ENCODE measurements around the gene TNIK. TPM values are rescaled to one million over a fixed set of nuclear protein-coding genes. Genes with fewer than 3 reads are reported as not detected.

Gene TNIK
- total RNA-seq, 1 donor from 2014 or later: 1.1 TPM

DNA sequence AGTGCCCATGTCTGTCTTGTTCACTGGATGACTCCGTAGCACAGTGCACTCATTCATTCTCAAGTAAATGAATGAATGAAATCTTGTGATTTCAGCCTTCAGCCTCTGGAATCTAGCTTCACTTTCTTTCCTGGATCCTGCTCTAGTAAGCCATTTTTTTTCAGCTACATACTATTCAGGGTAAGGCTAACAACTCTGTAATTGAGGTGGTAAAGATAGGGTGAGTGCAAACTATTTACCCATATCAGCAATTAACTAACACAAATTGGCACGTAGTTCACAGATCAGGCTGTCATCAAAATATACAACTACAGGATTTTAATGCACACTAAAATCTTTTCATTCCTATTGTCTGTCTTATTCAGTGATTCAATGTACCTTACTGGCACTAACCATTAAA is 238.6 kb downstream of the TNIK start:
- H3K4me3 ChIP-seq (ENCODE audit: low read depth, low read length): no peak overlapping the region
- no peaks in the 10 kb centered on the region for H3K36me3 ChIP-seq (ENCODE audit: control insufficient read depth, insufficient read depth, low read length)
- FAIRE-seq (no peak), DNase-seq (ENCODE audit: low read depth) (no peak)
- TF ChIP-seq, protein P1, sequence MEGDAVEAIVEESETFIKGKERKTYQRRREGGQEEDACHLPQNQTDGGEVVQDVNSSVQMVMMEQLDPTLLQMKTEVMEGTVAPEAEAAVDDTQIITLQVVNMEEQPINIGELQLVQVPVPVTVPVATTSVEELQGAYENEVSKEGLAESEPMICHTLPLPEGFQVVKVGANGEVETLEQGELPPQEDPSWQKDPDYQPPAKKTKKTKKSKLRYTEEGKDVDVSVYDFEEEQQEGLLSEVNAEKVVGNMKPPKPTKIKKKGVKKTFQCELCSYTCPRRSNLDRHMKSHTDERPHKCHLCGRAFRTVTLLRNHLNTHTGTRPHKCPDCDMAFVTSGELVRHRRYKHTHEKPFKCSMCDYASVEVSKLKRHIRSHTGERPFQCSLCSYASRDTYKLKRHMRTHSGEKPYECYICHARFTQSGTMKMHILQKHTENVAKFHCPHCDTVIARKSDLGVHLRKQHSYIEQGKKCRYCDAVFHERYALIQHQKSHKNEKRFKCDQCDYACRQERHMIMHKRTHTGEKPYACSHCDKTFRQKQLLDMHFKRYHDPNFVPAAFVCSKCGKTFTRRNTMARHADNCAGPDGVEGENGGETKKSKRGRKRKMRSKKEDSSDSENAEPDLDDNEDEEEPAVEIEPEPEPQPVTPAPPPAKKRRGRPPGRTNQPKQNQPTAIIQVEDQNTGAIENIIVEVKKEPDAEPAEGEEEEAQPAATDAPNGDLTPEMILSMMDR (IDR thresholded peaks at IDR 0.05; ENCODE audit: insufficient read depth, low read length, severe bottlenecking): no peak
- no peaks in the 10 kb centered on the region for H3K27me3 ChIP-seq (ENCODE audit: control insufficient read depth, insufficient read depth, low read length)

- FAIRE-seq (no peak), DNase-seq (ENCODE audit: low read depth) (no peak)
- TF ChIP-seq, protein P1 (IDR thresholded peaks at IDR 0.05; ENCODE audit: insufficient read depth, low read length, severe bottlenecking): no peak
- H3K4me3 ChIP-seq (ENCODE audit: low read depth, low read length): no peak overlapping the region
- H3K27me3 ChIP-seq (ENCODE audit: control insufficient read depth, insufficient read depth, low read length): no peaks in the 10 kb centered on the region
- H3K36me3 ChIP-seq (ENCODE audit: control insufficient read depth, insufficient read depth, low read length): no peaks in the 10 kb centered on the region
These were observed 239.1 kb downstream of the TNIK start for GRCh38 chr3:171221104-171221503.

GRCh38 chr3:171219258-171219657 is 240.9 kb downstream of the TNIK start:
- DNase-seq (ENCODE audit: low read depth) (no peak), FAIRE-seq (no peak)
- Histone ChIP-seq H3K4me3 (ENCODE audit: low read depth, low read length) (no peak overlapping the region), H3K36me3 (ENCODE audit: control insufficient read depth, insufficient read depth, low read length) (no peaks in the 10 kb centered on the region), H3K27me3 (ENCODE audit: control insufficient read depth, insufficient read depth, low read length) (no peaks in the 10 kb centered on the region)
- TF ChIP-seq, protein P1 (IDR thresholded peaks at IDR 0.05; ENCODE audit: insufficient read depth, low read length, severe bottlenecking): no peak

GRCh38 chr3:171218069-171218468 is 242.1 kb downstream of the TNIK start:
- no peak for FAIRE-seq
- H3K4me3 ChIP-seq (ENCODE audit: low read depth, low read length): no peak overlapping the region

GRCh38 chr3:171213907-171214306 is 246.3 kb downstream of the TNIK start:
- Histone ChIP-seq H3K36me3 (ENCODE audit: control insufficient read depth, insufficient read depth, low read length) (no peaks in the 10 kb centered on the region), H3K4me3 (ENCODE audit: low read depth, low read length) (no peak overlapping the region), H3K27me3 (ENCODE audit: control insufficient read depth, insufficient read depth, low read length) (no peaks in the 10 kb centered on the region)
- TF ChIP-seq, protein P1 (IDR thresholded peaks at IDR 0.05; ENCODE audit: insufficient read depth, low read length, severe bottlenecking): no peak
- DNase-seq (ENCODE audit: low read depth) (no peak), FAIRE-seq (no peak)

More at GRCh38 chr3:171218069-171218468, 242.1 kb downstream of the TNIK start:
- Histone ChIP-seq H3K36me3 (ENCODE audit: control insufficient read depth, insufficient read depth, low read length) (no peaks in the 10 kb centered on the region), H3K27me3 (ENCODE audit: control insufficient read depth, insufficient read depth, low read length) (no peaks in the 10 kb centered on the region)
- TF ChIP-seq, protein P1 (IDR thresholded peaks at IDR 0.05; ENCODE audit: insufficient read depth, low read length, severe bottlenecking): no peak
- DNase-seq (ENCODE audit: low read depth): no peak

GRCh38 chr3:171213178-171213577 is 247.0 kb downstream of the TNIK start:
- Histone ChIP-seq H3K27me3 (ENCODE audit: control insufficient read depth, insufficient read depth, low read length) (no peaks in the 10 kb centered on the region), H3K4me3 (ENCODE audit: low read depth, low read length) (no peak overlapping the region), H3K36me3 (ENCODE audit: control insufficient read depth, insufficient read depth, low read length) (no peaks in the 10 kb centered on the region)
- TF ChIP-seq, protein P1 (IDR thresholded peaks at IDR 0.05; ENCODE audit: insufficient read depth, low read length, severe bottlenecking): no peak
- FAIRE-seq (no peak), DNase-seq (ENCODE audit: low read depth) (no peak)
